ENCODE results near the gene FSTL4. TPM values are rescaled to one million over a fixed set of nuclear protein-coding genes. Genes with fewer than 3 reads are reported as not detected.

FSTL4 gene
- total RNA-seq, 2 experiments from 2014 or later: not detected

- Histone ChIP-seq H3K9me2 (ENCODE audit: insufficient read depth, low read length) (no peaks in the 10 kb centered on the region), H3K9me3 (ENCODE audit: low read length) (no peaks in the 10 kb centered on the region), H3K36me3 (ENCODE audit: insufficient read depth, low read length) (no peaks in the 10 kb centered on the region), H2AFZ (ENCODE audit: low read length) (no peak overlapping the region), H4K20me1 (ENCODE audit: insufficient read depth, low read length) (no peaks in the 10 kb centered on the region), H3K4me2 (ENCODE audit: low read length) (no peak overlapping the region), H3K27ac (ENCODE audit: low read depth, low read length, poor library complexity, severe bottlenecking) (no peak overlapping the region), H3K79me2 (ENCODE audit: insufficient read depth, low read depth, low read length) (no peaks in the 10 kb centered on the region), H3K4me1 (ENCODE audit: insufficient read depth, low read length, poor library complexity, severe bottlenecking) (no peaks in the 10 kb centered on the region), H3K4me3 (ENCODE audit: low read depth, low read length, poor library complexity, severe bottlenecking) (no peak overlapping the region)
- CTCF ChIA-PET (ENCODE audit: unreplicated experiment): no interaction called here
- intact Hi-C loops (cut with micrococcal nuclease; ENCODE audit: unreplicated experiment): no loop called here
- no TSS peak for BruUV-seq (replicated peaks)
- POLR2A ChIA-PET: no interaction called here
- no peak for DNase-seq (ENCODE audit: low spot score)
- TF ChIP-seq CTCF (conservative IDR thresholded peaks at IDR 0.05; ENCODE audit: low read length) (no peak), EZH2phosphoT487 (IDR thresholded peaks at IDR 0.05; ENCODE audit: borderline replicate concordance, low read depth, low read length) (no peak)
Measured at GRCh38 chr5:133494232-133494922, 118.0 kb downstream of the FSTL4 start.

- Histone ChIP-seq H3K9me2 (ENCODE audit: insufficient read depth, low read length) (no peaks in the 10 kb centered on the region), H3K9me3 (ENCODE audit: low read length) (no peaks in the 10 kb centered on the region), H3K36me3 (ENCODE audit: insufficient read depth, low read length) (no peaks in the 10 kb centered on the region), H3K79me2 (ENCODE audit: insufficient read depth, low read depth, low read length) (no peaks in the 10 kb centered on the region), H4K20me1 (ENCODE audit: insufficient read depth, low read length) (no peaks in the 10 kb centered on the region), H2AFZ (ENCODE audit: low read length) (no peak overlapping the region), H3K4me1 (ENCODE audit: insufficient read depth, low read length, poor library complexity, severe bottlenecking) (no peaks in the 10 kb centered on the region), H3K27ac (ENCODE audit: low read depth, low read length, poor library complexity, severe bottlenecking) (no peak overlapping the region), H3K4me2 (ENCODE audit: low read length) (no peak overlapping the region), H3K4me3 (ENCODE audit: low read depth, low read length, poor library complexity, severe bottlenecking) (no peak overlapping the region)
- intact Hi-C loops (cut with micrococcal nuclease; ENCODE audit: unreplicated experiment): no loop called here
- ChIA-PET POLR2A (interaction anchor here (0.7 kb wide), 1 partner anchor 33 kb away, joined by 3 read pairs; no protein-coding TSS in a partner anchor), CTCF (ENCODE audit: unreplicated experiment) (no interaction called here)
- DNase-seq (ENCODE audit: low spot score): peak; percentile 35
- no peak for TF ChIP-seq EZH2phosphoT487 (IDR thresholded peaks at IDR 0.05; ENCODE audit: borderline replicate concordance, low read depth, low read length)
- TF ChIP-seq CTCF (conservative IDR thresholded peaks at IDR 0.05; ENCODE audit: low read length): peak; percentile 47
- no TSS peak for BruUV-seq (replicated peaks)
Measured at GRCh38 chr5:133489632-133490031, 122.7 kb downstream of the FSTL4 start.

- TF ChIP-seq CTCF (conservative IDR thresholded peaks at IDR 0.05; ENCODE audit: low read length): no peak
- no peak for TF ChIP-seq EZH2phosphoT487 (IDR thresholded peaks at IDR 0.05; ENCODE audit: borderline replicate concordance, low read depth, low read length)
- no peaks in the 10 kb centered on the region for H3K36me3 ChIP-seq (ENCODE audit: insufficient read depth, low read length)
- no peak overlapping the region for H2AFZ ChIP-seq (ENCODE audit: low read length)
- intact Hi-C loops (cut with micrococcal nuclease; ENCODE audit: unreplicated experiment): no loop called here
- no peaks in the 10 kb centered on the region for H3K79me2 ChIP-seq (ENCODE audit: insufficient read depth, low read depth, low read length)
- H3K9me2 ChIP-seq (ENCODE audit: insufficient read depth, low read length): no peaks in the 10 kb centered on the region
- H4K20me1 ChIP-seq (ENCODE audit: insufficient read depth, low read length): no peaks in the 10 kb centered on the region
- no TSS peak for BruUV-seq (replicated peaks)
- DNase-seq (ENCODE audit: low spot score): no peak
- H3K4me1 ChIP-seq (ENCODE audit: insufficient read depth, low read length, poor library complexity, severe bottlenecking): no peaks in the 10 kb centered on the region
- ChIA-PET POLR2A (interaction anchor here (0.5 to 1.4 kb wide), 2 partner anchors 15 to 65 kb away, joined by 3 read pairs; no protein-coding TSS in a partner anchor), CTCF (ENCODE audit: unreplicated experiment) (no interaction called here)
- H3K4me3 ChIP-seq (ENCODE audit: low read depth, low read length, poor library complexity, severe bottlenecking): no peak overlapping the region
- no peak overlapping the region for H3K27ac ChIP-seq (ENCODE audit: low read depth, low read length, poor library complexity, severe bottlenecking)
- H3K9me3 ChIP-seq (ENCODE audit: low read length): no peaks in the 10 kb centered on the region
- no peak overlapping the region for H3K4me2 ChIP-seq (ENCODE audit: low read length)
Measured at GRCh38 chr5:133487093-133487492, 125.2 kb downstream of the FSTL4 start.
